Measurements from ENCODE around the gene MB21D2. TPM values are rescaled to one million over a fixed set of nuclear protein-coding genes. Genes with fewer than 3 reads are reported as not detected.
"Not testable (repeated sequence)": the region's sequence is repeated elsewhere in the genome, so short reads cannot be mapped to it uniquely, and the experiment has no call there.

Gene MB21D2
- total RNA-seq, 3 donors from 2014 or later = 1.9 to 4.0 (median 2.7) TPM

DNA sequence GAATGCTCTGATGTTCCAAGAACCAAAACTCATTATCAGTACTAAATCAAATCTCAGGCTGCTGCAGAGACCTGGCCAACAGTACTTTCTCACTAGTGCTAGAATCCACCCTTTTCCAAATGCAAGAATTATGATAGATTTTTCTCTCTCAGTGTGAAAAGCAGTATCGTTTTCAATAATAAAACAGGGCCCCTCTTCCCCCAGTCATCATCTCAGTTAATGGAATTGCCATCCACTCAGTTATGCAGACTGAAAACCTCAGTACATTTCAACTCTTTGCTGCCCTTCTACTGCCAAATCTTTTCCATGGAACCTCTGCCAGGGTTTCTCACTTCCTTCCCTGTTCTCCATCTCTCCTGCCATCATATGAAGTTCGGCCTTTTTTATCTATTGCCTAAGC lies 117.9 kb downstream of the MB21D2 start:
- DNase-seq (no peak), ATAC-seq (no peak)
- H3K4me1 ChIP-seq (ENCODE audit: low read depth) = no peaks in the 10 kb centered on the region
- H3K36me3 ChIP-seq (ENCODE audit: low read depth) = no peaks in the 10 kb centered on the region
- intact Hi-C loops (cut with DNase I, micrococcal nuclease) = loop anchor here (5.0 to 10.0 kb wide), 3 partner anchors 232 to 335 kb away; no protein-coding TSS in a partner anchor
- no peaks in the 10 kb centered on the region for H3K9me3 ChIP-seq
- no peak overlapping the region for H3K4me3 ChIP-seq
- TF ChIP-seq, protein P1, sequence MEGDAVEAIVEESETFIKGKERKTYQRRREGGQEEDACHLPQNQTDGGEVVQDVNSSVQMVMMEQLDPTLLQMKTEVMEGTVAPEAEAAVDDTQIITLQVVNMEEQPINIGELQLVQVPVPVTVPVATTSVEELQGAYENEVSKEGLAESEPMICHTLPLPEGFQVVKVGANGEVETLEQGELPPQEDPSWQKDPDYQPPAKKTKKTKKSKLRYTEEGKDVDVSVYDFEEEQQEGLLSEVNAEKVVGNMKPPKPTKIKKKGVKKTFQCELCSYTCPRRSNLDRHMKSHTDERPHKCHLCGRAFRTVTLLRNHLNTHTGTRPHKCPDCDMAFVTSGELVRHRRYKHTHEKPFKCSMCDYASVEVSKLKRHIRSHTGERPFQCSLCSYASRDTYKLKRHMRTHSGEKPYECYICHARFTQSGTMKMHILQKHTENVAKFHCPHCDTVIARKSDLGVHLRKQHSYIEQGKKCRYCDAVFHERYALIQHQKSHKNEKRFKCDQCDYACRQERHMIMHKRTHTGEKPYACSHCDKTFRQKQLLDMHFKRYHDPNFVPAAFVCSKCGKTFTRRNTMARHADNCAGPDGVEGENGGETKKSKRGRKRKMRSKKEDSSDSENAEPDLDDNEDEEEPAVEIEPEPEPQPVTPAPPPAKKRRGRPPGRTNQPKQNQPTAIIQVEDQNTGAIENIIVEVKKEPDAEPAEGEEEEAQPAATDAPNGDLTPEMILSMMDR (IDR thresholded peaks at IDR 0.05) = no peak

DNA sequence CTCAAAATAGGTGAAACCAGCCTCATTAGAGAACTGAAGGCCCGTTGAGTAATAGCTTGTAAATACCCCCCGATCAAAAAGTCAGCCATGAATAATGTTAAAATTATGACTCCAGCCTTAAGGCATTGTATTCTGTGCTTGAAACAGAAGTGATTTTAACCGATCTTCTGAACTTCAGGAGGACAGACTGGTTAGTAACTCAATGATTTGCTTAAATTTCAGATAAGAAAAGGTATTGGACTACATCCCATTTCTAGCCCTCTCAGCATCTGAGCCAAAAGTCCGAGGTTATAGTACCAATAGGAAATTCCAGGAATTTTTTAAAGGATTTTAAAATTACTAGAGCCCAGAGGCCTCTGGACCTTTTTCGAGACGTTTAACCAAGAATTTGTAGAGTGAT lies 122.6 kb downstream of the MB21D2 start:
- no peaks in the 10 kb centered on the region for H3K9me3 ChIP-seq
- TF ChIP-seq, protein P1 (IDR thresholded peaks at IDR 0.05) = no peak
- no peak overlapping the region for H3K4me3 ChIP-seq
- DNase-seq (no peak), ATAC-seq (no peak)
- no peaks in the 10 kb centered on the region for H3K4me1 ChIP-seq (ENCODE audit: low read depth)
- no peaks in the 10 kb centered on the region for H3K36me3 ChIP-seq (ENCODE audit: low read depth)
- intact Hi-C loops (cut with DNase I, micrococcal nuclease) = no loop called here

DNA sequence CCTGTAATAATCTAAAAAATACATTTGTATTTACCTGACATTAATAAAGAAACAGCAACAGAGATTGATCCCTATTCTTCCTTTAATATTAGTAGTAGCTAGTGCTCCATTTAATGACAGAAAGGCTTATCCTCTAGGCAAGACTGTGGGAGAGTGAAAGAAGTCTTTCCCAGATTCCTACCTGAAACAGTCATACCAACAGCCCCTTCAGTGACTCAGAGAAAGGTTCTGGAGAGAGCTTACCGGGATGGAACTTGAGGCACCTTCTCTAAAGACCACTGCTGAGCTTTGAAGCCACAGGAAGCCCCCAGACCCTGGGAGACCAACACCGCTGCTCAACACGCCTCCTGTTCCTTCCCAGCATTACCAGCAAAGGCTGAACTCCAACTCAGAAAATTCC lies 123.4 kb downstream of the MB21D2 start:
- Histone ChIP-seq H3K4me3 (no peak overlapping the region), H3K36me3 (ENCODE audit: low read depth) (no peaks in the 10 kb centered on the region), H3K9me3 (no peaks in the 10 kb centered on the region), H3K4me1 (ENCODE audit: low read depth) (no peaks in the 10 kb centered on the region)
- no peak for ATAC-seq
- no peak for DNase-seq
- TF ChIP-seq, protein P1 (IDR thresholded peaks at IDR 0.05) = no peak
- intact Hi-C loops (cut with DNase I, micrococcal nuclease) = no loop called here

DNA sequence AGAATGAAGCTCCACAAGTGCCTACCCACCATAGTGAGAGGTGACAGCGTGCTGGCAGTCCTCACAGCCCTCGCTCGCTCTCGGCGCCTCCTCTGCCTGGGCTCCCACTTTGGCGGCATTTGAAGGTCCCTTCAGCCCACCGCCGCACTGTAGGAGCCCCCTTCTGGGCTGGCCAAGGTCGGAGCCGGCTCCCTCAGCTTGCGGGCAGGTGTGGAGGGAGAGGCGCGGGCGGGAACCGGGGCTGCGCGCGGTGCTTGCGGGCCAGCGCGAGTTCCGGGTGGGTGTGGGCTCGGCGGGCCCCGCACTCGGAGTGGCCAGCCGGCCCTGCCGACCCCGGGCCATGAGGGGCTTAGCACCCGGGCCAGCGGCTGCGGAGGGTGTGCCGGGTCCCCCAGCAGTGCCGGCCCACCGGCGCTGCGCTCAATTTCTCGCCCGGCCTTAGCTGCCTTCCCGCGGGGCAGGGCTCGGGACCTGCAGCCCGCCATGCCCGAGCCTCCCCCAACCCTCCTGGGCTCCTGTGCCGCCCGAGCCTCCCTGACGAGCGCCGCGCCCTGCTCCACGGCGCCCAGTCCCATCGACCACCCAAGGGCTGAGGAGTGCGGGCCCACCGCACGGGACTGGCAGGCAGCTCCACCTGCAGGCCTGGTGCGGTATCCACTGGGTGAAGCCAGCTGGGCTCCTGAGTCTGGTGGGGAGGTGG lies 128.7 kb downstream of the MB21D2 start:
- H3K36me3 ChIP-seq (ENCODE audit: low read depth); intact Hi-C loops (cut with DNase I, micrococcal nuclease); H3K9me3 ChIP-seq; DNase-seq; H3K4me3 ChIP-seq; ATAC-seq; H3K4me1 ChIP-seq (ENCODE audit: low read depth): not testable (repeated sequence)

DNA sequence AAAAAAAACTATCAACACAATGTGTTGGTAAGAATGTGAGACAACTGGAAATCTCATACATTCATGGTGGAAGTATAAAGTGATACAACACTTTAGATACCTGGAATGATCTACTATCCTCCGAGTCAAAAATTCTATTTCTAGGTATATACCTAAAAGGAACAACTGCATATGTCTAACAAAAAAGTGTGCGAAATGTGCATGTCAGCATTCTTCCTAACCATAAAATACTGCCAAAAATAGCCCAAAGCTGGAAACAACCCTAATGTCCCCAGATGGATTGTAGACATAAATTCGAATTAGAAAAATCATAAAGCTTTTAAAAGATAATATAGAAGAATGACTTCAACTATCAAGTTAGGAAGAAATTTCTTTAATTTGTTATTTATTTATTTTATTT lies 139.1 kb downstream of the MB21D2 start:
- H3K36me3 ChIP-seq (ENCODE audit: low read depth) = no peaks in the 10 kb centered on the region
- H3K4me1 ChIP-seq (ENCODE audit: low read depth) = no peaks in the 10 kb centered on the region
- H3K9me3 ChIP-seq = peaks cover 12% of the 10 kb centered on the region
- DNase-seq = no peak
- no peak for ATAC-seq
- H3K4me3 ChIP-seq = no peak overlapping the region
- intact Hi-C loops (cut with DNase I, micrococcal nuclease) = no loop called here
- TF ChIP-seq, protein P1 (IDR thresholded peaks at IDR 0.05) = no peak

DNA sequence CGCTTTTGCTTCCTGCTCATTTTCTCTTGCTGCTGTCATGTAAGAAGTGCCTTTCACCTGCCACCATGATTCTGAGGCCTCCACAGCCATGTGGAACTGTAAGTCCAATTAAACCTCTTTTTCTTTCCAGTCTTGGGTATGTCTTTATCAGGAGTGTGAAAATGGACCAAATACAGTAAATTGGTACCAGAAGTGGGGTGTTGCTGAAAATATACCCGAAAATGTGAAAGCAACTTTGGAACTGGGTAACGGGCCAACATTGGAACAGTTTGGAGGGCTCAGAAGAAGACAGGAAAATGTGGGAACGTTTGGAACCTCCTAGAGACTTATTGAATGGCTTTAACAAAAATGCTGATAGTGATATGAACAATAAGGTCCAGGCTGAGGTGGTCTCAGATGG lies 143.3 kb downstream of the MB21D2 start:
- H3K4me3 ChIP-seq; DNase-seq; ATAC-seq; intact Hi-C loops (cut with DNase I, micrococcal nuclease); H3K36me3 ChIP-seq (ENCODE audit: low read depth); H3K4me1 ChIP-seq (ENCODE audit: low read depth): not testable (repeated sequence)
- H3K9me3 ChIP-seq = peaks cover 12% of the 10 kb centered on the region

Data from mucosa of descending colon (tissue), 3 donors.